Measurements from ENCODE around the gene FLII.

GRCh38 chr17:18250259-18250658 is 8.3 kb downstream of the FLII start:
- TF ChIP-seq ZNF274 (IDR thresholded peaks at IDR 0.05; ENCODE audit: borderline replicate concordance, extremely low read depth, low read length) (no peak), SRF (IDR thresholded peaks at IDR 0.05; ENCODE audit: low read depth, low read length) (no peak), SP1 (IDR thresholded peaks at IDR 0.05; ENCODE audit: low read depth, low read length) (no peak), CTCF (IDR thresholded peaks at IDR 0.05; ENCODE audit: control extremely low read depth in 1 of 3, insufficient read depth in 1 of 3, low read depth in 1 of 3, low read length in 3 of 3) (no peak), NRF1 (IDR thresholded peaks at IDR 0.05; ENCODE audit: low read depth, low read length) (no peak), JUN (IDR thresholded peaks at IDR 0.05; ENCODE audit: low read depth, low read length) (no peak), RFX5 (IDR thresholded peaks at IDR 0.05; ENCODE audit: borderline replicate concordance, low read depth, low read length) (no peak), KDM5A (IDR thresholded peaks at IDR 0.05; ENCODE audit: low read length) (no peak), EZH2 (IDR thresholded peaks at IDR 0.05; ENCODE audit: low read depth, low read length, severe bottlenecking) (no peak), POLR2AphosphoS5 (IDR thresholded peaks at IDR 0.05; ENCODE audit: low read depth, low read length) (no peak), TAF1 (IDR thresholded peaks at IDR 0.05; ENCODE audit: low read depth, low read length) (no peak), E2F6 (IDR thresholded peaks at IDR 0.05) (no peak), USF2 (IDR thresholded peaks at IDR 0.05; ENCODE audit: low read length) (no peak), FOSL1 (IDR thresholded peaks at IDR 0.05; ENCODE audit: insufficient read depth, low read depth, low read length) (no peak)
